Measurements from ENCODE around the gene RNU1-3. TPM values are rescaled to one million over a fixed set of nuclear protein-coding genes. Genes with fewer than 3 reads are reported as not detected.
"Not testable (repeated sequence)": the region's sequence is repeated elsewhere in the genome, so short reads cannot be mapped to it uniquely, and the experiment has no call there.

The RNU1-3 gene
- total and polyA plus RNA-seq, 2 of the 13 experiments (the other 11 are each of a cell fraction or from before 2014, with no cell fraction given) = under 0.01 to 11,018 TPM

DNA sequence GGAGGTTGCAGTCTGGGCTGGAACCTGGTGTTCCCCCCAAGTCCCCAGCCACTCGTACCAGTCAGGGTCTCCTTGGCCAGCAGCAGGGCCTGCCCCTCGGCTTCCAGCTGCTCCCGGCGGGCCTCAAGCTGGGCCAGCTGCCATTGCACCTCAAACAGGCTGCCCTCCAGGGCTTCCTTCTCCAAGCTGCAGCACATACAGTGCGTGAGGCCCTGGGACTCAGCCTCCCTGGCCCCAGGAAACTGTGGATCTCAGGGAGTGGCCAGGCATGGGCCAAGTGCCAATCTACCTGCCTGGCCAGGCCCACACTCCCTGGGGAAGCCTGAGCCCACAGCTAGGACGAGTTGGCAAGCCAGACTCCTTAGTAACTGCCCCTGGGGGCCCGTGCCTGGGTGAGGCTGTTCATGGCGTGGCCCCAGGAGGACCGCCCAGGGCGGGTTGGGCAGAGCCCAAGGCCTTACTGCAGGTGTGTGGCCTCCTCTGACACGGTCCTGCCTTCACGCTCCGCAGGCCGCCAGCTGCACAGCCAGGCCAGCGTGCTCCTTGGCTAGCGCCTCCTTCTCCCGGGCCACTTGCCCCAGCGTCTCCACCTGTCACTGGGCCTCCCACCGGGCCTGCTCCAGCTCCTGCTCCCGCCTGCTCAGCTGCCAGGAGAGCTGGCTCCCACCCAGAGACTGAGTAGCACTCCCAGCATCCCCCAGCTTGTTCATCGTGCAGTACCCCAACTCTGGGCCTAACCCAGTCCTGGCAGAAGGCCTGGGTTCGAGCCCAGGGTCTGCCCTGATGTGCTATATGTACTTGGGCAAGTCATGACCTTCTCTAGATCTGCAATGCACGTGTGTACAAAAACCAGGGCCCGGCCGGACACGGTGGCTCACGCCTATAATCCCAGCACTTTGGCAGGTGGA, 42.7 kb downstream of the RNU1-3 start:
- H3K79me2 ChIP-seq (ENCODE audit: insufficient read depth, low read length); H3K9me3 ChIP-seq (ENCODE audit: low read length); in situ Hi-C loops (cut with HindIII; ENCODE audit: extremely low pct_ligation_motif_present, low pct_unique_long_range_greater_than_20kb); DNase-seq (ENCODE audit: low spot score); H3K4me1 ChIP-seq (ENCODE audit: insufficient read depth, low read length); H3K4me3 ChIP-seq (replicated peaks in 1 of 3; ENCODE audit: insufficient read depth in 1 of 3, low read depth in 2 of 3, low read length in 3 of 3); ATAC-seq; H3K27ac ChIP-seq (ENCODE audit: extremely low read length, insufficient read depth, low read length); H3K9ac ChIP-seq (ENCODE audit: insufficient read depth, low read depth, low read length); H3K4me2 ChIP-seq (ENCODE audit: low read depth, low read length); H2AFZ ChIP-seq (ENCODE audit: low read length); H3K27me3 ChIP-seq (ENCODE audit: control insufficient read depth in 1 of 2, insufficient read depth in 2 of 2, low read length in 2 of 2); H4K20me1 ChIP-seq (ENCODE audit: insufficient read depth, low read length); FAIRE-seq: not testable (repeated sequence)
- BruUV-seq (replicated peaks) = TSS peak; percentile 22
- WGBS (ENCODE audit: low lambda C conversion rate) = 95% methylated on average over 27 of the region's 27 CpGs
- POLR2A ChIA-PET = interaction anchor here (0.9 to 2.1 kb wide), 2 partner anchors 11 to 328 kb away, joined by 5 to 8 read pairs; partner anchors contain the start of gene NBPF1
- CTCF ChIA-PET (ENCODE audit: low intra/inter-chr PET ratio, low total read pairs) = interaction anchor here (1.1 kb wide), 1 partner anchor 85 kb away, joined by 5 read pairs; no protein-coding TSS in a partner anchor
- intact Hi-C loops (cut with micrococcal nuclease; ENCODE audit: unreplicated experiment) = loop anchor here (2.0 kb wide), 1 partner anchor 327 kb away; no protein-coding TSS in a partner anchor
- peaks cover 52 to 65% of the 10 kb centered on the region in 2 experiments; a peak in 4 of 5 replicates for H3K36me3 ChIP-seq (replicated peaks in 1 of 2; ENCODE audit: control insufficient read depth in 1 of 2, insufficient read depth in 2 of 2, low read length in 2 of 2)
- TF ChIP-seq, protein P1, sequence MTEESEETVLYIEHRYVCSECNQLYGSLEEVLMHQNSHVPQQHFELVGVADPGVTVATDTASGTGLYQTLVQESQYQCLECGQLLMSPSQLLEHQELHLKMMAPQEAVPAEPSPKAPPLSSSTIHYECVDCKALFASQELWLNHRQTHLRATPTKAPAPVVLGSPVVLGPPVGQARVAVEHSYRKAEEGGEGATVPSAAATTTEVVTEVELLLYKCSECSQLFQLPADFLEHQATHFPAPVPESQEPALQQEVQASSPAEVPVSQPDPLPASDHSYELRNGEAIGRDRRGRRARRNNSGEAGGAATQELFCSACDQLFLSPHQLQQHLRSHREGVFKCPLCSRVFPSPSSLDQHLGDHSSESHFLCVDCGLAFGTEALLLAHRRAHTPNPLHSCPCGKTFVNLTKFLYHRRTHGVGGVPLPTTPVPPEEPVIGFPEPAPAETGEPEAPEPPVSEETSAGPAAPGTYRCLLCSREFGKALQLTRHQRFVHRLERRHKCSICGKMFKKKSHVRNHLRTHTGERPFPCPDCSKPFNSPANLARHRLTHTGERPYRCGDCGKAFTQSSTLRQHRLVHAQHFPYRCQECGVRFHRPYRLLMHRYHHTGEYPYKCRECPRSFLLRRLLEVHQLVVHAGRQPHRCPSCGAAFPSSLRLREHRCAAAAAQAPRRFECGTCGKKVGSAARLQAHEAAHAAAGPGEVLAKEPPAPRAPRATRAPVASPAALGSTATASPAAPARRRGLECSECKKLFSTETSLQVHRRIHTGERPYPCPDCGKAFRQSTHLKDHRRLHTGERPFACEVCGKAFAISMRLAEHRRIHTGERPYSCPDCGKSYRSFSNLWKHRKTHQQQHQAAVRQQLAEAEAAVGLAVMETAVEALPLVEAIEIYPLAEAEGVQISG (CRISPR knock-in tag; IDR thresholded peaks at IDR 0.05) = peak; percentile 2; the same call in 1 of the 2 replicates
- TF ChIP-seq HOXA3 (CRISPR knock-in tag; IDR thresholded peaks at IDR 0.05) = 0 out of 2 replicates have a peak, but pooled peaks have one; percentile 33
- TF ChIP-seq HIVEP1 (CRISPR knock-in tag; IDR thresholded peaks at IDR 0.05) = peak; percentile 61; the same call in 1 of the 2 replicates
- TF ChIP-seq, protein P2, sequence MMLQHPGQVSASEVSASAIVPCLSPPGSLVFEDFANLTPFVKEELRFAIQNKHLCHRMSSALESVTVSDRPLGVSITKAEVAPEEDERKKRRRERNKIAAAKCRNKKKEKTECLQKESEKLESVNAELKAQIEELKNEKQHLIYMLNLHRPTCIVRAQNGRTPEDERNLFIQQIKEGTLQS (CRISPR knock-in tag; IDR thresholded peaks at IDR 0.05) = peak; percentile 33; the same call in 1 of the 2 replicates
- TF ChIP-seq, protein P3, sequence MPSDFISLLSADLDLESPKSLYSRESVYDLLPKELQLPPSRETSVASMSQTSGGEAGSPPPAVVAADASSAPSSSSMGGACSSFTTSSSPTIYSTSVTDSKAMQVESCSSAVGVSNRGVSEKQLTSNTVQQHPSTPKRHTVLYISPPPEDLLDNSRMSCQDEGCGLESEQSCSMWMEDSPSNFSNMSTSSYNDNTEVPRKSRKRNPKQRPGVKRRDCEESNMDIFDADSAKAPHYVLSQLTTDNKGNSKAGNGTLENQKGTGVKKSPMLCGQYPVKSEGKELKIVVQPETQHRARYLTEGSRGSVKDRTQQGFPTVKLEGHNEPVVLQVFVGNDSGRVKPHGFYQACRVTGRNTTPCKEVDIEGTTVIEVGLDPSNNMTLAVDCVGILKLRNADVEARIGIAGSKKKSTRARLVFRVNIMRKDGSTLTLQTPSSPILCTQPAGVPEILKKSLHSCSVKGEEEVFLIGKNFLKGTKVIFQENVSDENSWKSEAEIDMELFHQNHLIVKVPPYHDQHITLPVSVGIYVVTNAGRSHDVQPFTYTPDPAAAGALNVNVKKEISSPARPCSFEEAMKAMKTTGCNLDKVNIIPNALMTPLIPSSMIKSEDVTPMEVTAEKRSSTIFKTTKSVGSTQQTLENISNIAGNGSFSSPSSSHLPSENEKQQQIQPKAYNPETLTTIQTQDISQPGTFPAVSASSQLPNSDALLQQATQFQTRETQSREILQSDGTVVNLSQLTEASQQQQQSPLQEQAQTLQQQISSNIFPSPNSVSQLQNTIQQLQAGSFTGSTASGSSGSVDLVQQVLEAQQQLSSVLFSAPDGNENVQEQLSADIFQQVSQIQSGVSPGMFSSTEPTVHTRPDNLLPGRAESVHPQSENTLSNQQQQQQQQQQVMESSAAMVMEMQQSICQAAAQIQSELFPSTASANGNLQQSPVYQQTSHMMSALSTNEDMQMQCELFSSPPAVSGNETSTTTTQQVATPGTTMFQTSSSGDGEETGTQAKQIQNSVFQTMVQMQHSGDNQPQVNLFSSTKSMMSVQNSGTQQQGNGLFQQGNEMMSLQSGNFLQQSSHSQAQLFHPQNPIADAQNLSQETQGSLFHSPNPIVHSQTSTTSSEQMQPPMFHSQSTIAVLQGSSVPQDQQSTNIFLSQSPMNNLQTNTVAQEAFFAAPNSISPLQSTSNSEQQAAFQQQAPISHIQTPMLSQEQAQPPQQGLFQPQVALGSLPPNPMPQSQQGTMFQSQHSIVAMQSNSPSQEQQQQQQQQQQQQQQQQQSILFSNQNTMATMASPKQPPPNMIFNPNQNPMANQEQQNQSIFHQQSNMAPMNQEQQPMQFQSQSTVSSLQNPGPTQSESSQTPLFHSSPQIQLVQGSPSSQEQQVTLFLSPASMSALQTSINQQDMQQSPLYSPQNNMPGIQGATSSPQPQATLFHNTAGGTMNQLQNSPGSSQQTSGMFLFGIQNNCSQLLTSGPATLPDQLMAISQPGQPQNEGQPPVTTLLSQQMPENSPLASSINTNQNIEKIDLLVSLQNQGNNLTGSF (CRISPR knock-in tag; IDR thresholded peaks at IDR 0.05) = 0 out of 2 replicates have a peak, but pooled peaks have one; percentile 54
- peak; percentile 42 for TF ChIP-seq ZNF883 (CRISPR knock-in tag; IDR thresholded peaks at IDR 0.05; ENCODE audit: not compliant biosample characterization)
- TF ChIP-seq, protein P4, sequence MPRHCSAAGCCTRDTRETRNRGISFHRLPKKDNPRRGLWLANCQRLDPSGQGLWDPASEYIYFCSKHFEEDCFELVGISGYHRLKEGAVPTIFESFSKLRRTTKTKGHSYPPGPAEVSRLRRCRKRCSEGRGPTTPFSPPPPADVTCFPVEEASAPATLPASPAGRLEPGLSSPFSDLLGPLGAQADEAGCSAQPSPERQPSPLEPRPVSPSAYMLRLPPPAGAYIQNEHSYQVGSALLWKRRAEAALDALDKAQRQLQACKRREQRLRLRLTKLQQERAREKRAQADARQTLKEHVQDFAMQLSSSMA (CRISPR knock-in tag; IDR thresholded peaks at IDR 0.05) = 0 out of 2 replicates have a peak, but pooled peaks have one; percentile 18
- TF ChIP-seq, protein P5, sequence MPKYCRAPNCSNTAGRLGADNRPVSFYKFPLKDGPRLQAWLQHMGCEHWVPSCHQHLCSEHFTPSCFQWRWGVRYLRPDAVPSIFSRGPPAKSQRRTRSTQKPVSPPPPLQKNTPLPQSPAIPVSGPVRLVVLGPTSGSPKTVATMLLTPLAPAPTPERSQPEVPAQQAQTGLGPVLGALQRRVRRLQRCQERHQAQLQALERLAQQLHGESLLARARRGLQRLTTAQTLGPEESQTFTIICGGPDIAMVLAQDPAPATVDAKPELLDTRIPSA (CRISPR knock-in tag; IDR thresholded peaks at IDR 0.05; ENCODE audit: borderline replicate concordance) = peak; percentile 50; the same call in 1 of the 2 replicates
- TF ChIP-seq ATM (IDR thresholded peaks at IDR 0.05; ENCODE audit: borderline replicate concordance) = 0 out of 2 replicates have a peak, but pooled peaks have one; percentile 26
- peak; percentile 31 for TF ChIP-seq HNRNPLL (IDR thresholded peaks at IDR 0.05; ENCODE audit: low read depth, low read length, poor library complexity, severe bottlenecking)
- TF ChIP-seq ZNF274 (CRISPR knock-in tag; IDR thresholded peaks at IDR 0.05) = 0 out of 2 replicates have a peak, but pooled peaks have one; percentile 51

Data from HepG2 (cell line).